Measurements from ENCODE around the gene MYL6B.

- TF ChIP-seq CTCF (IDR thresholded peaks at IDR 0.05) (no peak), POLR2A (IDR thresholded peaks at IDR 0.05) (no peak), POLR2AphosphoS5 (IDR thresholded peaks at IDR 0.05) (no peak)
Observed at GRCh38 chr12:56164345-56164729, 11.9 kb downstream of the MYL6B start.
